Measurements from ENCODE around the gene NCK2.

NCK2 gene

GRCh38 chr2:105877945-105878344, 133.2 kb downstream of the NCK2 start:
- no peak for DNase-seq (ENCODE audit: low spot score)
- Histone ChIP-seq H3K36me3 (replicated peaks in 1 of 2; ENCODE audit: control insufficient read depth in 2 of 2, insufficient read depth in 2 of 2, low read length in 2 of 2) (peaks cover 6 to 68% of the 10 kb centered on the region in 2 donors), H3K4me1 (ENCODE audit: control insufficient read depth in 2 of 2, insufficient read depth in 1 of 2, low read depth in 1 of 2, low read length in 2 of 2) (peaks cover 6 to 21% of the 10 kb centered on the region in 2 donors), H2BK120ac (ENCODE audit: low read depth, low read length) (no peak overlapping the region), H3K4me3 (ENCODE audit: low read length in 2 of 2) (no peak overlapping the region), H3K9me3 (replicated peaks in 1 of 2; ENCODE audit: control insufficient read depth in 2 of 2, insufficient read depth in 1 of 2, low read depth in 1 of 2, low read length in 2 of 2) (peaks cover 2 to 44% of the 10 kb centered on the region in 2 donors), H4K8ac (ENCODE audit: low read depth, low read length) (no peak overlapping the region), H3K9ac (ENCODE audit: low read depth, low read length, poor library complexity) (no peak overlapping the region), H3K23ac (ENCODE audit: low read depth, low read length, poor library complexity) (no peak overlapping the region), H2BK15ac (ENCODE audit: low read length) (no peak overlapping the region), H3K27me3 (ENCODE audit: control insufficient read depth in 3 of 3, insufficient read depth in 3 of 3, low read depth in 1 of 3, low read length in 3 of 3) (no peaks in the 10 kb centered on the region), H3K27ac (replicated peaks; ENCODE audit: low read length) (no peak overlapping the region), H2BK12ac (ENCODE audit: low read length) (no peak overlapping the region), H3K18ac (ENCODE audit: low read length) (no peak overlapping the region), H2BK5ac (ENCODE audit: low read length) (no peak overlapping the region), H3K79me1 (ENCODE audit: low read depth, low read length) (no peaks in the 10 kb centered on the region), H2AFZ (ENCODE audit: low read length) (no peak overlapping the region), H2AK5ac (ENCODE audit: low read depth, low read length) (no peak overlapping the region), H4K91ac (ENCODE audit: low read depth, low read length, poor library complexity) (no peak overlapping the region), H3K4me2 (ENCODE audit: insufficient read depth, low read length, poor library complexity, severe bottlenecking) (no peak overlapping the region), H3K4ac (ENCODE audit: low read length) (no peak overlapping the region), H3K14ac (ENCODE audit: low read length) (no peak overlapping the region)
- no CpG with 5 or more reads among the region's 2 CpGs for WGBS, 2 donors (ENCODE audit: extremely low coverage in 2 of 2, insufficient read length in 2 of 2, insufficient replicate concordance in 1 of 2)

GRCh38 chr2:105879106-105879802, 134.5 kb downstream of the NCK2 start:
- H2BK120ac ChIP-seq (ENCODE audit: low read depth, low read length) = no peak overlapping the region
- no peak overlapping the region for H3K4ac ChIP-seq (ENCODE audit: low read length)
- no peak overlapping the region for H3K4me2 ChIP-seq (ENCODE audit: insufficient read depth, low read length, poor library complexity, severe bottlenecking)
- no peak overlapping the region for H3K27ac ChIP-seq (replicated peaks; ENCODE audit: low read length)
- H2BK5ac ChIP-seq (ENCODE audit: low read length) = no peak overlapping the region
- no peak overlapping the region for H4K8ac ChIP-seq (ENCODE audit: low read depth, low read length)
- peaks cover 3 to 25% of the 10 kb centered on the region in 2 donors for H3K4me1 ChIP-seq (ENCODE audit: control insufficient read depth in 2 of 2, insufficient read depth in 1 of 2, low read depth in 1 of 2, low read length in 2 of 2)
- WGBS, 2 donors (ENCODE audit: extremely low coverage in 2 of 2, insufficient read length in 2 of 2, insufficient replicate concordance in 1 of 2) = no CpG with 5 or more reads among the region's 15 CpGs
- no peak overlapping the region for H3K18ac ChIP-seq (ENCODE audit: low read length)
- H3K9ac ChIP-seq (ENCODE audit: low read depth, low read length, poor library complexity) = no peak overlapping the region
- H3K4me3 ChIP-seq (ENCODE audit: low read length in 2 of 2) = no peak overlapping the region
- no peak for DNase-seq (ENCODE audit: low spot score)
- peaks cover 2 to 48% of the 10 kb centered on the region in 2 donors for H3K9me3 ChIP-seq (replicated peaks in 1 of 2; ENCODE audit: control insufficient read depth in 2 of 2, insufficient read depth in 1 of 2, low read depth in 1 of 2, low read length in 2 of 2)
- no peak overlapping the region for H2BK15ac ChIP-seq (ENCODE audit: low read length)
- peaks cover 6 to 75% of the 10 kb centered on the region in 2 donors for H3K36me3 ChIP-seq (replicated peaks in 1 of 2; ENCODE audit: control insufficient read depth in 2 of 2, insufficient read depth in 2 of 2, low read length in 2 of 2)
- no peak overlapping the region for H4K91ac ChIP-seq (ENCODE audit: low read depth, low read length, poor library complexity)
- H3K14ac ChIP-seq (ENCODE audit: low read length) = no peak overlapping the region
- H3K23ac ChIP-seq (ENCODE audit: low read depth, low read length, poor library complexity) = no peak overlapping the region
- H2BK12ac ChIP-seq (ENCODE audit: low read length) = no peak overlapping the region
- no peak overlapping the region for H2AK5ac ChIP-seq (ENCODE audit: low read depth, low read length)
- no peaks in the 10 kb centered on the region for H3K27me3 ChIP-seq (ENCODE audit: control insufficient read depth in 3 of 3, insufficient read depth in 3 of 3, low read depth in 1 of 3, low read length in 3 of 3)
- H3K79me1 ChIP-seq (ENCODE audit: low read depth, low read length) = no peaks in the 10 kb centered on the region
- H2AFZ ChIP-seq (ENCODE audit: low read length) = no peak overlapping the region

DNA sequence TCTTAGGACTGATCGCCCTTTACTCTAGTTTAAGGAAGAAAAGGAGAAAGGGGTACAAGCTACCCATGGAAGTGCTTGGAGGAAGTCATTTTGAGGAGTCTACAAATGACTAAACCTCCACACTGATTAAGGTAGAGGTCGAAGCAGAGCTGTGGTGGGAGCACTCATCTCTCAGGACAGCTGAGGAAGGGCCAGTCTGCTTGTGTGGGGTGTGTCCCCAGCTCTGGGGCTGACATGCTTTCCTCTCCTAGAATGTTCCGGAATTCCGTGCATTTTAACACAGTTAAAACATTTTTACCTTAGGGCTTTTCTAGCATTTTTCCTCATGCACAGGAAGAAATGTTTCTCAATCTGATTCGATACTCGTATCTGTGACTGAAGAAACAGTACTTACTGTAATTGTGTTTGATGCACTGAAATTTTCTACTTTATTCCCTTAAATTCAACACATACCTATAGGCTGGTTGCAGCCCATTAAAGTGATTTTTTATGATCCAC, 135.1 kb downstream of the NCK2 start:
- Histone ChIP-seq H2AK5ac (ENCODE audit: low read depth, low read length) (no peak overlapping the region), H3K14ac (ENCODE audit: low read length) (no peak overlapping the region), H4K91ac (ENCODE audit: low read depth, low read length, poor library complexity) (no peak overlapping the region), H3K23ac (ENCODE audit: low read depth, low read length, poor library complexity) (no peak overlapping the region), H3K79me1 (ENCODE audit: low read depth, low read length) (no peaks in the 10 kb centered on the region), H4K8ac (ENCODE audit: low read depth, low read length) (no peak overlapping the region), H3K9me3 (replicated peaks in 1 of 2; ENCODE audit: control insufficient read depth in 2 of 2, insufficient read depth in 1 of 2, low read depth in 1 of 2, low read length in 2 of 2) (peaks cover 2 to 54% of the 10 kb centered on the region in 2 donors), H2BK5ac (ENCODE audit: low read length) (no peak overlapping the region), H2AFZ (ENCODE audit: low read length) (no peak overlapping the region), H2BK15ac (ENCODE audit: low read length) (no peak overlapping the region), H3K27ac (replicated peaks; ENCODE audit: low read length) (no peak overlapping the region), H3K9ac (ENCODE audit: low read depth, low read length, poor library complexity) (no peak overlapping the region), H3K4me2 (ENCODE audit: insufficient read depth, low read length, poor library complexity, severe bottlenecking) (no peak overlapping the region), H3K27me3 (ENCODE audit: control insufficient read depth in 3 of 3, insufficient read depth in 3 of 3, low read depth in 1 of 3, low read length in 3 of 3) (no peaks in the 10 kb centered on the region), H3K18ac (ENCODE audit: low read length) (no peak overlapping the region), H2BK12ac (ENCODE audit: low read length) (no peak overlapping the region), H3K4ac (ENCODE audit: low read length) (no peak overlapping the region), H3K4me1 (ENCODE audit: control insufficient read depth in 2 of 2, insufficient read depth in 1 of 2, low read depth in 1 of 2, low read length in 2 of 2) (peaks cover 3 to 25% of the 10 kb centered on the region in 2 donors), H2BK120ac (ENCODE audit: low read depth, low read length) (no peak overlapping the region), H3K36me3 (replicated peaks in 1 of 2; ENCODE audit: control insufficient read depth in 2 of 2, insufficient read depth in 2 of 2, low read length in 2 of 2) (peaks cover 6 to 81% of the 10 kb centered on the region in 2 donors), H3K4me3 (ENCODE audit: low read length in 2 of 2) (no peak overlapping the region)
- DNase-seq (ENCODE audit: low spot score) = no peak
- WGBS, 2 donors (ENCODE audit: extremely low coverage in 2 of 2, insufficient read length in 2 of 2, insufficient replicate concordance in 1 of 2) = no CpG with 5 or more reads among the region's 6 CpGs

- WGBS, 2 donors (ENCODE audit: extremely low coverage in 2 of 2, insufficient read length in 2 of 2, insufficient replicate concordance in 1 of 2) = no CpG with 5 or more reads among the region's 6 CpGs
- Histone ChIP-seq H3K4ac (ENCODE audit: low read length) (no peak overlapping the region), H3K4me1 (ENCODE audit: control insufficient read depth in 2 of 2, insufficient read depth in 1 of 2, low read depth in 1 of 2, low read length in 2 of 2) (peaks cover 3 to 25% of the 10 kb centered on the region in 2 donors), H3K18ac (ENCODE audit: low read length) (no peak overlapping the region), H3K4me2 (ENCODE audit: insufficient read depth, low read length, poor library complexity, severe bottlenecking) (no peak overlapping the region), H2AFZ (ENCODE audit: low read length) (no peak overlapping the region), H3K14ac (ENCODE audit: low read length) (no peak overlapping the region), H3K27me3 (ENCODE audit: control insufficient read depth in 3 of 3, insufficient read depth in 3 of 3, low read depth in 1 of 3, low read length in 3 of 3) (no peaks in the 10 kb centered on the region), H4K91ac (ENCODE audit: low read depth, low read length, poor library complexity) (no peak overlapping the region), H3K36me3 (replicated peaks in 1 of 2; ENCODE audit: control insufficient read depth in 2 of 2, insufficient read depth in 2 of 2, low read length in 2 of 2) (peaks cover 6 to 80% of the 10 kb centered on the region in 2 donors), H4K8ac (ENCODE audit: low read depth, low read length) (no peak overlapping the region), H3K23ac (ENCODE audit: low read depth, low read length, poor library complexity) (no peak overlapping the region), H2BK120ac (ENCODE audit: low read depth, low read length) (no peak overlapping the region), H3K4me3 (ENCODE audit: low read length in 2 of 2) (no peak overlapping the region), H2BK12ac (ENCODE audit: low read length) (no peak overlapping the region), H2AK5ac (ENCODE audit: low read depth, low read length) (no peak overlapping the region), H3K79me1 (ENCODE audit: low read depth, low read length) (no peaks in the 10 kb centered on the region), H3K9me3 (replicated peaks in 1 of 2; ENCODE audit: control insufficient read depth in 2 of 2, insufficient read depth in 1 of 2, low read depth in 1 of 2, low read length in 2 of 2) (peaks cover 2 to 56% of the 10 kb centered on the region in 2 donors), H2BK15ac (ENCODE audit: low read length) (no peak overlapping the region), H3K27ac (replicated peaks; ENCODE audit: low read length) (no peak overlapping the region), H2BK5ac (ENCODE audit: low read length) (no peak overlapping the region), H3K9ac (ENCODE audit: low read depth, low read length, poor library complexity) (no peak overlapping the region)
- no peak for DNase-seq (ENCODE audit: low spot score)
Observed at GRCh38 chr2:105880637-105881036, 135.9 kb downstream of the NCK2 start.
